Stimulated activated CD8-positive, alpha-beta memory T cell treated with anti-CD3 and anti-CD28 coated beads, Interleukin-7, amount 100 ng/mL, for 4 hours (primary cell): ENCODE measurements around the gene GINS1.

Experiments used
- DNase-seq, 2 donors: peaks; one replicate each; pipeline ENCODE4 v3.0.0-alpha.2; 2020; ENCODE audit warnings: low read depth in 2 of 2

GINS1 gene

GRCh38 chr20:25476106-25477013 lies 68.9 kb downstream of the GINS1 start:
- DNase-seq = no peak

- no peak for DNase-seq
Measured at GRCh38 chr20:25477014-25477882, 69.8 kb downstream of the GINS1 start.

- DNase-seq = no peak
Measured at GRCh38 chr20:25478889-25479568, 71.6 kb downstream of the GINS1 start.

GRCh38 chr20:25479638-25480037 lies 72.2 kb downstream of the GINS1 start:
- no peak for DNase-seq

- DNase-seq = no peak
Measured at GRCh38 chr20:25480156-25480555, 72.7 kb downstream of the GINS1 start.

GRCh38 chr20:25480797-25481196 lies 73.3 kb downstream of the GINS1 start:
- DNase-seq = no peak

GRCh38 chr20:25481235-25481917 lies 73.9 kb downstream of the GINS1 start:
- no peak for DNase-seq

- DNase-seq = no peak
Measured at GRCh38 chr20:25481918-25482253, 74.4 kb downstream of the GINS1 start.

GRCh38 chr20:25483431-25484132 lies 76.1 kb downstream of the GINS1 start:
- no peak for DNase-seq

- DNase-seq = no peak
Measured at GRCh38 chr20:25484224-25484846, 76.9 kb downstream of the GINS1 start.

- DNase-seq = no peak
Measured at GRCh38 chr20:25484911-25485511, 77.5 kb downstream of the GINS1 start.

GRCh38 chr20:25485872-25486271 lies 78.4 kb downstream of the GINS1 start:
- no peak for DNase-seq

- no peak for DNase-seq
Measured at GRCh38 chr20:25486377-25486776, 78.9 kb downstream of the GINS1 start.

- no peak for DNase-seq
Measured at GRCh38 chr20:25487306-25487705, 79.8 kb downstream of the GINS1 start.

- DNase-seq = no peak
Measured at GRCh38 chr20:25487975-25488374, 80.5 kb downstream of the GINS1 start.

- no peak for DNase-seq
Measured at GRCh38 chr20:25489221-25489871, 81.9 kb downstream of the GINS1 start.

- no peak for DNase-seq
Measured at GRCh38 chr20:25490656-25491445, 83.4 kb downstream of the GINS1 start.

- DNase-seq = no peak
Measured at GRCh38 chr20:25491446-25492038, 84.1 kb downstream of the GINS1 start.
